ENCODE data around the gene APIP. TPM values are rescaled to one million over a fixed set of nuclear protein-coding genes. Genes with fewer than 3 reads are reported as not detected.
"Not testable (repeated sequence)": the region's sequence is repeated elsewhere in the genome, so short reads cannot be mapped to it uniquely, and the experiment has no call there.

The APIP gene
- total and polyA plus RNA-seq, 10 of the 15 experiments (the other 5 are each of a cell fraction or from before 2014, with no cell fraction given) = 26.8 to 87.1 (median 52.8) TPM

DNA sequence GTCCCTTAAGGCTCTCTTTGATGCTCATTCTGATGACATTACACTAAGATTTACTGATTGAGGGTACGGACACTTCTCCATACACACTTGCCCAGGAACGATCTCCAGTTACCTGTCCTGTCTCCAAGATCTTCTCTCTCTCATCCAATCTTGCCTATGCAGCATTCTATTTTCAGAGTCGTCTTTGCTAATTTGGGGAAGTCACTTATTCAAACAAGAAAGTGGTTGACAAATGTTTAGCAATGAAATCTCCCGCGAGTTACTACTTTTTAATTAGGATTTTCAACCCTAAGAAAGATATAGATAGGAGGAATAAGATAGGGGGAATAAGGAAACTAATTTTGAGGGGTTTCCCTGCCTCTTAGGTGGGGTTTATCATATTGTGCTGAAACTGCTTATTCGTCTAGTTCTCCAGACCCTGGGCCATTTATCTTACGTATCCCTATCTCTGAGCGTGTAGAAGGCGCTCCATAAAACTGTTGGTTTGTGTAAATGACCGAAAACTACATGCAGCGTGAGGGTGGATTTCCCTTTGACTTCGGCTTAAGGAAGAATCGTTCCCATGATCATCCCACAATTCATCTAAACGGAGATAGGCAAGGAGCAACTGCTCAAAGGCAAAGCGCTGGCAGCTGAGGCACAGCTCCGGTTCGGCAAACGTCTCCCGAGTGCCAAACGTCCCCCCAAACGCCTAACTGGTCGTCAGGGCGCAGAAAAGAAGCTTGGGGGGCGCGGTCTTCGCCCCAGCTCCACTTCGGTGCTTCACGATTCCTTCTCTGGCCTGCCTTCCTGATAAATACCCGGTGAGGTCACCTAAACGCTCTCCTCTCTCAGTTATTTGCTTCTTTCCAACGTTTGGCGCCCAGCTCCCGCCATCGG, 804 bp downstream of the APIP start (continued):
- TF ChIP-seq NRF1 (conservative IDR thresholded peaks at IDR 0.05; ENCODE audit: low read depth, low read length) = no peak
- no peak for TF ChIP-seq POLR2AphosphoS2 (IDR thresholded peaks at IDR 0.05; ENCODE audit: low read depth, low read length)
- no peak for TF ChIP-seq SREBF1 (IDR thresholded peaks at IDR 0.05; ENCODE audit: low read length)
- 0 out of 2 replicates have a peak, but pooled peaks have one; percentile 13 for TF ChIP-seq SPI1 (IDR thresholded peaks at IDR 0.05; ENCODE audit: borderline replicate concordance, insufficient read depth, low read depth, low read length)
- TF ChIP-seq, protein P1, sequence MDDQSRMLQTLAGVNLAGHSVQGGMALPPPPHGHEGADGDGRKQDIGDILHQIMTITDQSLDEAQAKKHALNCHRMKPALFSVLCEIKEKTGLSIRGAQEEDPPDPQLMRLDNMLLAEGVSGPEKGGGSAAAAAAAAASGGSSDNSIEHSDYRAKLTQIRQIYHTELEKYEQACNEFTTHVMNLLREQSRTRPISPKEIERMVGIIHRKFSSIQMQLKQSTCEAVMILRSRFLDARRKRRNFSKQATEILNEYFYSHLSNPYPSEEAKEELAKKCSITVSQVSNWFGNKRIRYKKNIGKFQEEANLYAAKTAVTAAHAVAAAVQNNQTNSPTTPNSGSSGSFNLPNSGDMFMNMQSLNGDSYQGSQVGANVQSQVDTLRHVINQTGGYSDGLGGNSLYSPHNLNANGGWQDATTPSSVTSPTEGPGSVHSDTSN (IDR thresholded peaks at IDR 0.05; ENCODE audit: insufficient replicate concordance, low read depth, low read length) = no peak
- TF ChIP-seq, protein P2, sequence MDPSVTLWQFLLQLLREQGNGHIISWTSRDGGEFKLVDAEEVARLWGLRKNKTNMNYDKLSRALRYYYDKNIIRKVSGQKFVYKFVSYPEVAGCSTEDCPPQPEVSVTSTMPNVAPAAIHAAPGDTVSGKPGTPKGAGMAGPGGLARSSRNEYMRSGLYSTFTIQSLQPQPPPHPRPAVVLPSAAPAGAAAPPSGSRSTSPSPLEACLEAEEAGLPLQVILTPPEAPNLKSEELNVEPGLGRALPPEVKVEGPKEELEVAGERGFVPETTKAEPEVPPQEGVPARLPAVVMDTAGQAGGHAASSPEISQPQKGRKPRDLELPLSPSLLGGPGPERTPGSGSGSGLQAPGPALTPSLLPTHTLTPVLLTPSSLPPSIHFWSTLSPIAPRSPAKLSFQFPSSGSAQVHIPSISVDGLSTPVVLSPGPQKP (IDR thresholded peaks at IDR 0.05; ENCODE audit: low read depth, low read length) = no peak
- TF ChIP-seq FOS (IDR thresholded peaks at IDR 0.05; ENCODE audit: borderline replicate concordance, extremely low read depth, insufficient read length) = no peak

DNA sequence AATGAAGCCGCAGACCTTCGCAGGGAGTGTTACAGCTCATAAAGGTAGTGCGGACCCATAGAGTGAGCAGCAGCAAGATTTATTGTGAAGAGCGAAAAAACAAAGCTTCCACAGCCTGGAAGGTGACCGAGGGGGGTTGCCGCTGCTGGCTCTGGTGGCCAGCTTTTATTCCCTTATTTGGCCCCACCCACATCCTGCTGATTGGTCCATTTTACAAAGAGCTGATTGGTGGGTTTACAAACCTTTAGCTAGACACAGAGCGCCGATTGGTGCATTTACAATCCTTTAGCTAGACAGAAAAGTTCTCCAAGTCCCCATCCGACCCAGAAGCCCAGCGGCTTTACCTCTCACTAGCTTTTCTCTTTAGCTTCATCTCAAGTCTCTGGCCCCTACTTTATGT, 2.6 kb downstream of the APIP start:
- DNase-seq (ENCODE audit: low read depth, low spot score); RAD21 ChIA-PET (ENCODE audit: unreplicated experiment); H3K4me1 ChIP-seq (ENCODE audit: control insufficient read depth, insufficient read depth, low read length); H3K36me3 ChIP-seq (ENCODE audit: control insufficient read depth in 2 of 2, insufficient read depth in 2 of 2, low read length in 1 of 2); POLR2A ChIA-PET; SMC1A ChIA-PET (ENCODE audit: uncharacterized antibody, unreplicated experiment); ATAC-seq; H3K9me3 ChIP-seq (replicated peaks; ENCODE audit: control insufficient read depth, insufficient read depth, low read length); H3K27me3 ChIP-seq (replicated peaks in 1 of 2; ENCODE audit: control insufficient read depth in 2 of 2, insufficient read depth in 2 of 2, low read length in 1 of 2); BruUV-seq (replicated peaks); H3K27ac ChIP-seq (ENCODE audit: control insufficient read depth, insufficient read depth); H2AFZ ChIP-seq (ENCODE audit: control insufficient read depth, low read depth, low read length); intact Hi-C loops (cut with micrococcal nuclease; ENCODE audit: unreplicated experiment); H3K4me3 ChIP-seq; H4K20me1 ChIP-seq (ENCODE audit: control insufficient read depth, insufficient read depth); H3K9ac ChIP-seq (ENCODE audit: control insufficient read depth, insufficient read depth, low read length); in situ Hi-C loops (cut with MboI); H3K4me2 ChIP-seq (ENCODE audit: control insufficient read depth, insufficient read depth); FAIRE-seq: not testable (repeated sequence)
- CTCF ChIA-PET = interaction anchor here (1.2 to 1.8 kb wide), 2 partner anchors 401 to 480 kb away, joined by 3 to 7 read pairs; no protein-coding TSS in a partner anchor
- WGBS (ENCODE audit: insufficient coverage, insufficient replicate concordance, low lambda C conversion rate, missing lambda C conversion rate) = 99% methylated on average over 10 of the region's 10 CpGs
- peak; percentile 74 for TF ChIP-seq NFYB (IDR thresholded peaks at IDR 0.05; ENCODE audit: insufficient read depth, low read depth, low read length)
- peaks cover 34% of the 10 kb centered on the region for H3K79me2 ChIP-seq (ENCODE audit: control insufficient read depth, insufficient read depth, low read length)
